Stimulated activated CD8-positive, alpha-beta memory T cell treated with anti-CD3 and anti-CD28 coated beads, Interleukin-12 subunit alpha, Interleukin-12 subunit beta, amount 100 ng/mL, for 1 hour (primary cell): ENCODE data around the gene HACE1.
"Not testable (repeated sequence)": the region's sequence is repeated elsewhere in the genome, so short reads cannot be mapped to it uniquely, and the experiment has no call there.

Experiments
- DNase-seq: peaks from one replicate; pipeline ENCODE4 v3.0.0-alpha.2; 2020; ENCODE audit warnings: low read depth

HACE1 gene, protein sequence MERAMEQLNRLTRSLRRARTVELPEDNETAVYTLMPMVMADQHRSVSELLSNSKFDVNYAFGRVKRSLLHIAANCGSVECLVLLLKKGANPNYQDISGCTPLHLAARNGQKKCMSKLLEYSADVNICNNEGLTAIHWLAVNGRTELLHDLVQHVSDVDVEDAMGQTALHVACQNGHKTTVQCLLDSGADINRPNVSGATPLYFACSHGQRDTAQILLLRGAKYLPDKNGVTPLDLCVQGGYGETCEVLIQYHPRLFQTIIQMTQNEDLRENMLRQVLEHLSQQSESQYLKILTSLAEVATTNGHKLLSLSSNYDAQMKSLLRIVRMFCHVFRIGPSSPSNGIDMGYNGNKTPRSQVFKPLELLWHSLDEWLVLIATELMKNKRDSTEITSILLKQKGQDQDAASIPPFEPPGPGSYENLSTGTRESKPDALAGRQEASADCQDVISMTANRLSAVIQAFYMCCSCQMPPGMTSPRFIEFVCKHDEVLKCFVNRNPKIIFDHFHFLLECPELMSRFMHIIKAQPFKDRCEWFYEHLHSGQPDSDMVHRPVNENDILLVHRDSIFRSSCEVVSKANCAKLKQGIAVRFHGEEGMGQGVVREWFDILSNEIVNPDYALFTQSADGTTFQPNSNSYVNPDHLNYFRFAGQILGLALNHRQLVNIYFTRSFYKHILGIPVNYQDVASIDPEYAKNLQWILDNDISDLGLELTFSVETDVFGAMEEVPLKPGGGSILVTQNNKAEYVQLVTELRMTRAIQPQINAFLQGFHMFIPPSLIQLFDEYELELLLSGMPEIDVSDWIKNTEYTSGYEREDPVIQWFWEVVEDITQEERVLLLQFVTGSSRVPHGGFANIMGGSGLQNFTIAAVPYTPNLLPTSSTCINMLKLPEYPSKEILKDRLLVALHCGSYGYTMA

DNA sequence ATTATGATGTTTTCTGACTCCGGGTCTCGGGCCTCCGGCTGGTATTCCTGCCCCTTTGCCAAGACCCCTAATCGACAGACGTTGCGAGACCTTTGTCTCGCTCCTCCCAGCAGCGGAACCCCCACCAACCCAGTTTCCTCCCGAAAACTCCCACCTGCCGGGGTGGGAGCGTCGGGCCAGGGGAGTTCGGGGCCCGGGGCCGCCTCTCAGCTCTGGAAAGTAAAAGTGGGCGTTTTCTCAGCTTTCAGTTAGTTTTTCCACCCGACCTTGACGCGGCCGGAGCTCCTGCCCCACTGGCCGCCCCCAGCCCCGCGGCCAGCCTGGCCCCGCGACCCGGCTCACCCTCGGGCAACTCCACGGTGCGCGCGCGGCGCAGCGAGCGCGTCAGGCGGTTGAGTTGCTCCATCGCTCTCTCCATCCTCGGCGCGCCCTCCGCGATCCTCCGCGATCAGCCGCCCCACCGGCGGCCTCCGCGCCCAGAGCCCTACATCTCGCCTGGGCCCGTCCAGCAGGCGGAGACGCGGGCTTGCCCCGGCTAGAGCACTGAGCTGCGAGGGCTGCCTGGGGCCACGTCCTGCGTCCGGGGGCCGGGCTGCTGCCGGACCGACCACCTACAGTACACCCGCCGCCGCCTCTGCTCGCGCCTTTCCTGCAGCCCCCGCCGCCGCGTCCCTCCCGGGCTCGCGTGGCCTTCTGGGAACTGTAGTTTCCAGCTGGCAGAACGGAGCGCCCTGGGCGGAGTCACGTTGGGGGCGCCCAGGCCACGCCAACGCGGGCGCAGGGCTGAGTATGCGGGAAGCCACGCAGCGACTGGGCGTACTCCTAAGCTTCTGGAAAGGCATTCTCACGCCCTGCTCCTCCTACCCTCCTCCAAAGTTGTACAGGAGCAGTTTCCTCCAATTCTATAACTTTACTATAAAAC lies at the start of gene HACE1:
Gene HACE1, minus strand, starts transcription at position 695 of the 922 bp plus-strand sequence. Its CDS starts 277 bp downstream, at position 418.
- DNase-seq: peak; percentile 75

DNA sequence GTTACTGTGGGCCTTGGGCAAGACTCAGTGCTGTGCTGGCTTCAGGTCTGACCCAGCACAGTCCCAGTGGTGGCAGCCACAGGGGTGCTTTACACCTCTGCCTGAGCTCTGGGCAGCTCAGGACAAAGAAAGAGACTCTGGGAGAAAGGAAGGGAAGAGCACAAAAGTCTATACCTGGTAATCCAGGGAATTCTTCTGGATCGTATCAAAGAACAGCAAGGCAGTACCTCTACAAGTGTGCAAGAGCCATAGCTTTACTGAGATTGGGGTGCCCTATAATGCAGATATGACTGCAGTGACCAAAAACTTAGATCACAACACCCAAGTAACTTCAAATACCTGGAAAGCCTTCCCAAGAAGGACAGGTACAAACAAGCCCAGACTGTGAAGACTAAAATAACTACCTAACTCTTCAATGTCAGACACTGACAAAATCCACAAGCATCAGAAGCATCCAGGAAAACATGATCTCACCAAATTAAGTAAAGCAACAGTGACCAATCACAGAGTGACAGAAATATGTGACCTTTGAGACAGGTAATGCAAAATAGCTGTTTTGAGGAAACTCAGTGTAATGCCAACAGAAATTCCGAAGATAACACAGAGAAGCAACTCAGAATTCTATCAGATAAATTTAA lies 49.3 kb upstream of the HACE1 start:
- no peak for DNase-seq

DNA sequence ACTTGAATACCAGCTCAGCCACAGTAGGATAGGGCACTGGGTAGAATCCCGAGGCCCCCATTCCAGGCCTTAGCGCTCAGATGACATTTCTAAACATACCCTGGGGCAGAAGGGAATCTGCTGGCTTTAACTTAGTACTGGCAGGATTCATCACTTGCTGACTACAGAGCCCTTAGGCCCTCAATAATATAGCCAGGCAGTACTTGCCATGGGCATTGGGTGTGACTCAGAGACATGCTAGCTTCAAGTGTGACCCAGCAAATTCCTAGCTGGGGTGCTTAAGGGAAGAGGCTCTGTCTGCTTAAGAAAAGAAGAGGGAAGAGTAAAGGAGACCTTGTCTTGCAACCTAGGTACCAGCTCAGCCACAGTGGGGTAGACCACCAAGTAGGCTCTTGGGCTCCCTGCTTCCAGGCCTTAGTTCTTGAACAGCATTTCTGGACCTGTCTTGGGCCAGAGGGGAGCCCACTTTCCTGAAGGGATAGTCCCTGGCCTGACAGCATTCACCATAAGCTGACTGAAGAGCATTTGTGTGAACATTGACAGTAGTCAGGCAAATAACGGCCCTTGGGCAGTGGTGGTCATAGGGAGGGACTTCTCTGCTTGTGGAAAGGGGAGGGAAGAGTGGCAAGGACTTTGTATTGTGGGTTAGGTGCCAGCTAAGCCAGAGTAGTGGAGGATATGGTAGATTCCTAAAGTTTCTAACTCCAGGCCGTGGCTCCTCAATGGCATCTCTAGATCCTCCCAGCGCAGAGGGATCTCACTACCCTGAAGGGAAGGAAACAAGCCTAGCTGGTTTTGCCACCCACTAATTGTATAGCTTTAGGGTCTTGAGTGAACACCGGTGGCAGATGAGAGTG lies 48.5 kb upstream of the HACE1 start:
- no peak for DNase-seq

DNA sequence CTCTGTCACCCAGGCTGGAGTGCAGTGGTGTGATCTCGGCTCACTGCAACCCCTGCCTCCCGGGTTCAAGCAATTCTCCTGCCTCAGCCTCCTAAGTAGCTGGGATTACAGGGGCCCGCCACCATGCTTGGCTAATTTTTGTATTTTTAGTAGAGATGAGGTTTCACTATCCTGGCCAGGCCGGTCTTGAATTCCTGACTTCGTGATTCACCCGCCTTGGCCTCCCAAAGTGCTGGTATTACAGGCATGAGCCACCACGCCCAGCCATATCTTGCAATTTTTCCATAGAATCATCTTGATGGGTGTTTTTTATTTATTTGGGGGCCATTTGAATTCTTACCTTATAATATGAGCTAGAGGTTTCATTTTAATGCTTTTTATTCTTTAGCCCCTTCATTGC lies 39.2 kb upstream of the HACE1 start:
- DNase-seq: not testable (repeated sequence)

DNA sequence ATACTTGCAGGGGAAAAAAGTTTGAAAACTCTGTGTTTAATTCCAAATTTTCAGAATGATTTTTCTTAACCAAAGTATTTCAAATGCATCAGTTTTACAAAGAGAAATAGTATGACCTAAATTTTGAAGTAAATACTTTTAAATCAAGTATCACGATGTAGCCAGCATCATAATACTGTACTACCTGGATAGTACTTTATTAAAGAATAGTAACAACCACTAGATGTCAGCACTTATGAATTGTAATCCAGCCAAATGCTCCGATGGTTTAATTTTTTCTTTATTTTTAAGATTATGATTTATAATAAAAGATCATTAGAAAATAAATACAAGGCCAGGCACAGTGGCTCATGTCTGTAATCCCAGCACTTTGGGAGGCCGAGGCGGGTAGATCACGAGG lies 37.2 kb upstream of the HACE1 start:
- no peak for DNase-seq

DNA sequence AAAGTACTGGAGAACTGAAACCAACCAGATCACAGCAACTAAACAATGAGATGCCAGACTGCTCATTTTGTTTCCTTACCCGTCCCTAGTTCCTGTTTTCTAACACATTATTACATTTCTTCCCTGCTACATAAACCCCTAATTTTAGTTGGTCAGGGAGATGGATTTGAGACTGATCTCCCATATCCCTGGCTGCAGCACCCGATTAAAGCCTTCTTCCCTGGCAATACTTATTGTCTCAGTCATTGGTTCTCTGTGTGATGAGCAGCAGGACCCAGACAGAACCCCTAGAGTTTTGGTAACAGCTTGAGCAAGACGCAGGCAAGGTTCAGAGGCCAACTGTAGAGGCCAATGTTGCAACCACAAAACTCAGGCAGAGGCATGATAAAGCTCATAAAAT lies 28.3 kb upstream of the HACE1 start:
- DNase-seq: no peak

DNA sequence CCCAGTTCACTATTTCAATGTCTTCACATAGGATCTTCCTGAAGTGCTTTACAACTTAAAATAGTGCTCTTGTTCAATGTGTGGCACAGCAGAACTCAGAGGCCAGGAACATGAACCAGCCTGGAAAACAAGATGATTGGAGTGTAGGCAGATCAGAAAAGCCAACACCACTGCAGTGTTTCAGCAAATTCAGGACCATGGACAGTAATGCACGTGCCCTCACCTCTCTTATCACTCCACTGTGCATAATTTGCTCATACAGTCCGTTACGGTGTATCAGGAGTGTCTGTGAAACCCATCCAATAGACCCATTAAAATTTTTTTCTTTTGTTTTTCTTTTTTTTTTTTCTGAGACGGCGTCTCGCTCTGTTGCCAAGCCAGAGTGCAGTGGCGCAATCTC lies 27.6 kb upstream of the HACE1 start:
- DNase-seq: no peak

DNA sequence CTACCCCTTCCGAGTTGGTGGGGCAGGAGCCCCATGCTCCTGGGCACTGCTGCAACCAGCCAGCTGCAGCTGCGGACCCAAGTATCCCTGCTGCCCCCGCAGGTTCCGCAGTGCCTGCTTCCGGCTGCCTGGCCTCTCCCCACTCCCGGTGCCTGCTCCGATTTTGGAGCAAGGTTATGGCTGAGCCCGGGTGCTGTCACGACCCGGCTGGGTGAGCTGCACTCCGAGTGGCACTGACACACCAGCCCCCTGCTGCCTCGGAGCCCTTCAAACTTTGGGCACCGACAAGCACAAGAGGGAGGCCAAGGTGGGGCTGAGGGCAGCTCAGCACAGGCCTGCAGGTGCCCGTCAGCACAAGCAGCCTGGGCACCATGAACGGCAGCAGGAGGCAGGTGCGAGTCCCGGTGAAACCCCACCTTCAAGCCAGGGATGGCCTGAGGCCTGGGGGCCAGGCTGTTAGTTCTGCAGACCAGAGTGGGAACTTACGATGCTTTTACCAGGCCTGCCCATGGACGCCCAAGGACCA lies 25.9 kb upstream of the HACE1 start:
- DNase-seq: no peak

DNA sequence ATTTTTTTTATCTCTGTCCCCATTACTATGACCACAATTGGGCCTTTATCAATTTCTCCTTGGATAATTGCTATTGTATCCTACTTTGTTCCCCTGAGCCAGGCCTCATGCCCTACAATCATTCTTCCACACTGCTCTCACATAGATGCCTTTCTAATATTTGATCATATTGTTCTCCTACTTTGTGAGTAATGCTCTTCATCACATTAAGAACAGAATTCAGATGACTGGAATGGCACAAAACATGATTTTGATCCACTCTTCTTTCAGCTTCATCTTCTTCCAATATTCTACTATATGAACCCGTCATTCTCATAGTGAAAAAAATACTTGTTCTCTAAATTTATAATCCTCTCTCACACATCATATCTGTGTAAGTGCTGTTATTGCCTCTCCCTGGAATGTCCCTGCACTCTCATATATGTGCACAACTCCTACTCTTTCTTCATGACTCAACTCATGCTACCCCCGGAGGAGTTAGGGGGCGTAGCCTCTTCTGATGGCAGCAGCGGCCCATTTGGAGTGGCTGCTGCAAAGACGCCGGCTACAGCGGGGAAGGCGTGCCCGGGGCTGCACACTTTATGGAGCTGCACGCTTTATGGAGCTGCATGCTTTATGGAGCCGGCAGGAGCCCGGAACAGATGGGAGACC lies 25.3 kb upstream of the HACE1 start:
- no peak for DNase-seq

DNA sequence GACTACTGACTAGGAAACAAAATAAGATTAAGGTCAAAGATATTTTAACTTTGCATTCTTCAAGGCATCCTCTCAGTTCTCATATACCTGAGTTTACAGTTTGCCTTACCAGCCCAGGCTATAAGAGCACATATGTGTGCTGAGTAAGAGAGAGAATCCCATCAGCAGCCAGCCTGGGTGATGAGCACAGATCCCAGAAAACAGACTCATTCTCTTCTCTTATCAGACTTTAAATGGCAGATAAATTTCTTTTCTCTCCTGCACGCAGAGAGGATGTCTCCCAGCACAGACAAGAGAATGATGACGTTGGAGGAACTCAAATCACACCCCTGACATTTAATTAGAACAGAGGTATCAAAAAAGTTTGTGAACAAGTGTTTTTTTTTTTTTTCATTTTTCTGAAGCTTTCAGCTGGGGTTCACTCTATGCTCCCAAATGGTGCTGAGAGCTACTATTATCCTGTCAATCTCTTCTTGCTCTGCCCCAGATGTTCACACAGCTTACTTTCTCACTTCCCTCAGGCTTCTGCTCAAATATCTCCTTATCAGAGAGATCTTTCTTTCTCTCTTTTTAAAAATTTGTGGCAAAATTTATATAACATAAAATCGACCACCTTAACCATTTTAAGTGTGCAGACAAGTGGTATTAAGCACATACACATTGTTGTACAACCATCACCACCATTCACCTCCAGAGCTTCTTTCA lies 22.4 kb upstream of the HACE1 start:
- DNase-seq: no peak

DNA sequence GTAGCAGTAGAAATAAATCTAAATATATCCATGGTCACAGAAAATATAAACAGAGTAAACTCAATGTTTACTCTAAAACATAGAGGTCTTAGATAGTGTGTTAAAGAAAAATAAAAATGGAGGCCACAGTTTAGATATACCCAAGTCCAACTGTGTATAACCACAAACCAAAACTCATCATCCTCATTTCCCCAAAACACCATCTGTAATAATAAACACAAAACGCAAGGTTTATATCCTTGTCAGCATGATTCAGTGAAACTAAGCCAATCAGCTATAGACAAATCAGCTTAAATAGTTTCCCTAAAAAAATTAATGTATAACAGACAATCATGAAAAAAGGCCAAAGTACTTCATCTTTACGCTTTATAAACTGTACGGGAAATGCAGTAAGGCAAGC lies 2.7 kb upstream of the HACE1 start:
- no peak for DNase-seq

DNA sequence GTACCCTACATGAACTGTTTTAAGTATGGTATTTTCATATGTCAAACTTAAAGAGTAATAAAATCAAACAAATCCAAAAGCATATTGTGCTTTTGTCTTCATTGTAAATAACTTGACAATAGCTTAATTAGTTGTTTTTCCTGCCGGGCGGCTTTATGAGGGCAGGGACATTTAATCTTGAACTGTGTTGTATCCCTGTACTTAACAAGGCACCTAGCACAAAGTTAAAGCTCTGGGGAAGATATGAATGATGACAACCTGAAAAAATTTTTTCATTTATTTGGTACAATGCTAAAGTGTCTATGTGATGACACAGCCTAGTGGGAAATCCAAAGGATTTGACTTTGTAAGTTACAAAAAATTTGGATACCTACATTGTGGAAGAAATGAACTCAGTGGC lies 502 bp upstream of the HACE1 start:
- DNase-seq: no peak

DNA sequence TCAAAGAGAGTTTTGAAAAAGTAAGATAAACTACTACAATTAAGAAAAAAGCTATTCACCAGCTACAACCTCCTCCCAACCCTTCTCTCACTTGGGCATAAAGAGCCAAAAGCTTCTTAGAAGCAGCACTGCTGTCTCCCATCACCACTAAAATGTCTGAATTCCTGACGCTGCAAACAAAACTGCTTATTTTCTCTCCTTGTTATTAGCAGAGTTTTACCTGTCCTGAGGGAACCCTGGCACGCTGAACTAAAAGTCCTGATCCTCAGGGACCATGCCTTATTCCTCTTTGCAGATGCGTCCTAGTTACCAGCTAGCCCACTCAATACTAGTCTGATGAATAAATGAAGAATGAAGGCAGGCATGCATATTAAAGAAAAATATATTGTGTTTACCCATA lies 1.1 kb downstream of the HACE1 start:
- no peak for DNase-seq

DNA sequence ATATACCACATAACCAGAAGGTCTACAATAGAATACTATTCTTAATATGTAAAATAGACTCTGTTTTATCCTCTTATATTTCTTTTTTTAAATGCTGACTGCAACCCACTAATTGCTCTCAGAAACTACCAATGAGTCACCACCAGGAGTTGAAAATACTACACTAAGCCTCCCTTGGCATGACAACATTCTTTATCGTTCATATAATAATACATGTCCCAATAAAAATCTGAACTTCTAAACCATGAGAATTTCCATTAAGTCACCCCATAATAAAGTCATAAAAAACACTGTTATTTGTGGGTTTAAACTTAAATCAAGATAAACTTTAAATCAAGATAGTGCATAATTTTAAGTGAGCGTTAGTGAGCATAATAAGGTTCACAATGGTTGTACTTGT lies 4.2 kb downstream of the HACE1 start:
- DNase-seq: no peak

DNA sequence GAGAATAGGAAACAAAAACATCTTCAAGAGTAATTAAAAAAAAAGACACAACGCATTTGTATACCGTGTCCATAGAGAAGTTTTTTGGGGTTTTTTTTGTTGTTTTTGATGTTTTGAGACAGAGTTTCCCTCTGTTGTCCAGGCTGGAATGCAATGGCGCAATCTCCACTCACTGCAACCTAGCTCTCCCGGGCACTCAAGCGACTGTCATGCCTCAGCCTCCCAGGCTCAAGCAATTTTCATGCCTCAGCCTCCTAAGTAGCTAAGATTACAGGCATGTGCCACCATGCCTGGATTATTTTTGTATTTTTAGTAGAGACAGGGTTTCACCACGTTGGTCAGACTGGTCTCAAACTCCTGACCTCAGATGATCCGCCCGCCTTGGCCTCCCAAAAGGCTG lies 12.0 kb downstream of the HACE1 start:
- DNase-seq: not testable (repeated sequence)

DNA sequence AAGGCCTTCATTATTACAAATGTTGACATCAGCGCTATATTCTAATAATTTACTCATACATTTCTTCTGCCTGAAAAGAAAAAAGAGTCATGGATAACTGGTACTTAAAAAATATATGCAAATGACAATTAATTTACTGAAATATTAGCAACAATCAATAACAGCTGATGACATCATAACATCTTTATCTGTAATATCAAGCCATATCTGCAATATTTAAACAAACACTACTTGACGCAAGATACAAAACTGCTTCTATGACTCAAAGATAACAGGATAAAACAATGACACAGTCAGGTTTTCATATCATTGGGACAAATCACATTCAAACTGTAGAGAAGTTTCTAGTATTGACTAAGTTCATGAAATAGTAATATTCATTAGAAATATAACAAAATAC lies 16.5 kb downstream of the HACE1 start:
- no peak for DNase-seq

DNA sequence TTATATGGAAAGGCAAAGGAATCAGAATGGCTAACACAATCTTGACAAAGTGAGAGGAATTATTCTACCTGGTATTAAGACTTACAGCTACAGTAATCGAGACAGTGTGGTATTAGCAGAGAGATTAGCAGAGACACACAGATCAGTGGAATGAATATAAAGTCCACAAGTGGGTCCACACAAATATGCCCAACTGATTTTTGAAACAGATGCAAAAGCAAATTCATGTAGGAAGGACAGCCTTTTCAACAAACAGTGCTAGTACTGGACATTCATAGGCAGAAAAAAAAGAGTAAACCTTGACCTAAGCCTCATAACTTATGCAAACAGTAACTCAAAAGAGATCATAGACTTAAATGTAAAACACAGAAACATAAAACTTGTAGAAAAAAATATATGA lies 22.6 kb downstream of the HACE1 start:
- DNase-seq: no peak

DNA sequence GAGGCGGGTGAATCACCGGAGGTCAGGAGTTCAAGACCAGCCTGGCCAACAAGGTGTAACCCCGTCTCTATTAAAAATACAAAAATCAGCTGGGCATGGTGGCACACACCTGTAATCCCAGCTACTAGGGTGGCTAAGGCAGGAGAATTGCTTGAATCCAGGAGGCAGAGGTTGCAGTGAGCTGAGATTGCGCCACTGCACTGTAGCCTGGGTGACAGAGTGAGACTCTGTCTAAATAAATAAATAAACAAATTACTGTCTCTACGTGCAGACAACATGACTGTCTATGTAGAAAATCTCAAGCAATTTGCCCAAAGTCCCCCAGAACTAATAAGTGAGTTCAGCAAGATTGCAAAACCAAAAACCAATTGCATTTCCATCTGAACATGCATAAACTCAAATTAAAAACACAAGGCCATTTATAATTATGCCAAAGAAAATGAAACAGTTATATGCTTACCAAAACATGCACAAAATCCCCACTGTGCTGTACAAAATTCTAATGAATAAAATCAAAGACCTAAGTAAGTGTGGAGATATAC lies 23.2 kb downstream of the HACE1 start:
- DNase-seq: not testable (repeated sequence)

DNA sequence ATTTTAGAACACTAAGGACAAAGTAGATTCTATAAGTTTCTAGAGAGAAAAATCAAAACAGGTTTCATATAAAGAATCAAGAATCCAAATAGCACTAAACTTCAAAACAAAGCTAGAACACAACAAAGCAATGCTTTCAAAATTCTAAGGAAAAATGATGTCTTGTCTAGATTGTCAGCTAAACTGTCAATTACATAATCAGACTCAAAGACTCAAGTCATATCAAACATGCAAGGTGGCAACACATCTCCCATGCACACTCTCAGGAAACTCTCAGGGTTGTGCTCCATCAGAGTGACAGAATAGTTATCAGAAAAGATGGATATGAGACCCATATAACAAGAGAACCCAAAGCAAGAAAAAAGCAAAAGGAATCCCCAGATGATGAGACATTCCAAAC lies 23.9 kb downstream of the HACE1 start:
- DNase-seq: no peak
